ENCODE results near the gene MYO6. TPM values are rescaled to one million over a fixed set of nuclear protein-coding genes. Genes with fewer than 3 reads are reported as not detected.

Gene MYO6
- total RNA-seq, 1 experiment from 2014 or later: 44.1 TPM

DNA sequence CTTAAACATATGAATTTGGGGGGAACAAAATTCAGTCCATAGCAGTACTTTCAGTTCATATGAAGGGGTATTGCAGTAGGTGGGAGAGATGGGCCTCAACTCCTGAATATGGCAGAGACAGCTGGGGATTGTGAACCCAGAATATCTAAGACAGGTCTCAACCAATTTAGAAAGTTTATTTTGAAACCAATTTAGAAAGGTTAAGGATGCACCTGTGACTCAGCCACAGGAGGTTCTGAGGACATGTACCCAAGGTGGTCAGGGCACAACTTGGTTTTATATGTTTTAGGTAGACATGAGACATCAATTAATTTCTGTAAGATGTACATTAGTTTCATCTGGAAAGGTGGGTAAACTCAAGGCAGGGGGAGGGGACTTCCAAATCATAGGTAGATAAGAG lies 59.5 kb downstream of the MYO6 start:
- no TSS peak for BruUV-seq (replicated peaks)
- Histone ChIP-seq H2AFZ (ENCODE audit: low read depth, low read length, poor library complexity, severe bottlenecking) (no peak overlapping the region), H3K27ac (ENCODE audit: low read depth, low read length) (no peak overlapping the region), H3K4me2 (ENCODE audit: low read length) (no peak overlapping the region), H3K9me2 (ENCODE audit: insufficient read depth) (no peaks in the 10 kb centered on the region), H3K36me3 (ENCODE audit: control insufficient read depth in 1 of 2, insufficient read depth in 2 of 2, low read length in 2 of 2) (no peaks in the 10 kb centered on the region), H3K79me2 (ENCODE audit: insufficient read depth, low read length) (peaks cover 33% of the 10 kb centered on the region), H3K9ac (ENCODE audit: low read length) (no peak overlapping the region), H3K9me3 (ENCODE audit: control insufficient read depth in 1 of 2, insufficient read depth in 1 of 2, low read depth in 1 of 2, low read length in 2 of 2) (no peaks in the 10 kb centered on the region), H3K4me3 (replicated peaks in 1 of 2; ENCODE audit: low read depth in 1 of 2, low read length in 2 of 2) (no peak overlapping the region), H3K4me1 (ENCODE audit: control insufficient read depth in 1 of 2, insufficient read depth in 2 of 2, low read length in 2 of 2) (no peaks in the 10 kb centered on the region), H3K27me3 (ENCODE audit: insufficient read depth, low read length) (no peaks in the 10 kb centered on the region), H4K20me1 (ENCODE audit: insufficient read depth) (no peaks in the 10 kb centered on the region)
- POLR2A ChIA-PET: no interaction called here
- intact Hi-C loops (cut with micrococcal nuclease): no loop called here
- ATAC-seq: no peak
- no peak for TF ChIP-seq ATF3 (IDR thresholded peaks at IDR 0.05)
- no peak for TF ChIP-seq REST (IDR thresholded peaks at IDR 0.05; ENCODE audit: low read depth)
- TF ChIP-seq, protein P1, sequence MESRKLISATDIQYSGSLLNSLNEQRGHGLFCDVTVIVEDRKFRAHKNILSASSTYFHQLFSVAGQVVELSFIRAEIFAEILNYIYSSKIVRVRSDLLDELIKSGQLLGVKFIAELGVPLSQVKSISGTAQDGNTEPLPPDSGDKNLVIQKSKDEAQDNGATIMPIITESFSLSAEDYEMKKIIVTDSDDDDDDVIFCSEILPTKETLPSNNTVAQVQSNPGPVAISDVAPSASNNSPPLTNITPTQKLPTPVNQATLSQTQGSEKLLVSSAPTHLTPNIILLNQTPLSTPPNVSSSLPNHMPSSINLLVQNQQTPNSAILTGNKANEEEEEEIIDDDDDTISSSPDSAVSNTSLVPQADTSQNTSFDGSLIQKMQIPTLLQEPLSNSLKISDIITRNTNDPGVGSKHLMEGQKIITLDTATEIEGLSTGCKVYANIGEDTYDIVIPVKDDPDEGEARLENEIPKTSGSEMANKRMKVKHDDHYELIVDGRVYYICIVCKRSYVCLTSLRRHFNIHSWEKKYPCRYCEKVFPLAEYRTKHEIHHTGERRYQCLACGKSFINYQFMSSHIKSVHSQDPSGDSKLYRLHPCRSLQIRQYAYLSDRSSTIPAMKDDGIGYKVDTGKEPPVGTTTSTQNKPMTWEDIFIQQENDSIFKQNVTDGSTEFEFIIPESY (IDR thresholded peaks at IDR 0.05; ENCODE audit: extremely low read depth, insufficient replicate concordance, low read length): no peak
- TF ChIP-seq JUND (IDR thresholded peaks at IDR 0.05): no peak
- TF ChIP-seq SP1 (IDR thresholded peaks at IDR 0.05; ENCODE audit: low read depth): no peak
- no peak for TF ChIP-seq ZNF274 (IDR thresholded peaks at IDR 0.05; ENCODE audit: low read depth, low read length)
- TF ChIP-seq ZFX (IDR thresholded peaks at IDR 0.05): no peak
- no peak for TF ChIP-seq FOSL1 (IDR thresholded peaks at IDR 0.05; ENCODE audit: low read depth)
- TF ChIP-seq TCF7L2 (IDR thresholded peaks at IDR 0.05; ENCODE audit: borderline replicate concordance, extremely low read depth, insufficient read depth, insufficient read length): no peak
- TF ChIP-seq SIN3A (IDR thresholded peaks at IDR 0.05; ENCODE audit: low read depth): no peak
- TF ChIP-seq POLR2AphosphoS5 (IDR thresholded peaks at IDR 0.05; ENCODE audit: low read depth, low read length): no peak
- no peak for TF ChIP-seq POLR2A (IDR thresholded peaks at IDR 0.05; ENCODE audit: borderline replicate concordance, extremely low read depth, insufficient read depth, insufficient read length)
- TF ChIP-seq MAX (IDR thresholded peaks at IDR 0.05): no peak
- no peak for TF ChIP-seq EGR1 (IDR thresholded peaks at IDR 0.05; ENCODE audit: low read depth)
- no peak for TF ChIP-seq EZH2 (IDR thresholded peaks at IDR 0.05)
- no peak for TF ChIP-seq CTCF (IDR thresholded peaks at IDR 0.05 in 2 of 3, conservative IDR thresholded peaks at IDR 0.05 in 1 of 3; ENCODE audit: borderline replicate concordance in 1 of 3, insufficient read depth in 1 of 3, low read depth in 2 of 3, low read length in 2 of 3)
- no peak for TF ChIP-seq CBX3 (IDR thresholded peaks at IDR 0.05; ENCODE audit: low read depth)
- TF ChIP-seq EZH2phosphoT487 (IDR thresholded peaks at IDR 0.05; ENCODE audit: borderline replicate concordance): no peak
- TF ChIP-seq CEBPB (IDR thresholded peaks at IDR 0.05; ENCODE audit: low read depth): no peak
- RAD21 ChIA-PET (ENCODE audit: low non-redundant PET in 1 of 2, low total read pairs in 2 of 2, uncharacterized antibody in 2 of 2, unreplicated experiment in 2 of 2): no interaction called here
- DNase-seq (ENCODE audit: low read depth, low spot score): no peak
- CTCF ChIA-PET: no interaction called here

Measured in HCT116 (cell line).